HL-60 (cell line): Measurements from ENCODE around the gene CLDN14.

Source experiments
- DNase-seq, 2 experiments: peaks; one replicate each; pipeline ENCODE4 v3.0.0-alpha.2; 2010 to 2020; ENCODE audit warnings: low read depth in 1 of 2, low spot score in 1 of 2
- H3K27ac ChIP-seq: fragments of 250-450 bp; sonication (Bioruptor Pico); replicated peaks from 2 replicates; pipeline ENCODE4 v1.5.1; 2020; ENCODE audit warnings: mild to moderate bottlenecking, moderate library complexity
- H3K27me3 ChIP-seq: fragments of 250-450 bp; sonication (Bioruptor Pico); 2 replicates; pipeline ENCODE4 v1.5.1; 2021; ENCODE audit warnings: mild to moderate bottlenecking, moderate library complexity; ENCODE audit not compliant: insufficient read depth, poor library complexity, severe bottlenecking
- H3K4me3 ChIP-seq: replicated peaks from 2 replicates; pipeline ENCODE4 v1.5.1; 2011; ENCODE audit warnings: mild to moderate bottlenecking, control low read depth, low read length; ENCODE audit not compliant: insufficient read depth
- GABPA ChIP-seq: IDR thresholded peaks from 2 replicates; pipeline ENCODE4 v1.6.1; 2012; ENCODE audit warnings: low read depth
- POLR2AphosphoS5 ChIP-seq: IDR thresholded peaks from 2 replicates; pipeline ENCODE4 v1.6.1; 2012; ENCODE audit warnings: low read depth
- SPI1 ChIP-seq: IDR thresholded peaks from 2 replicates; pipeline ENCODE4 v1.6.1; 2012; ENCODE audit warnings: low read depth, mild to moderate bottlenecking, borderline replicate concordance
- TF ChIP-seq, protein P1 (sequence below): IDR thresholded peaks from one replicate; pipeline ENCODE4 v1.5.1; 2011; ENCODE audit warnings: low read length, control low read depth, inconsistent platforms; ENCODE audit not compliant: insufficient read depth
- TF ChIP-seq, protein P2 (sequence below): IDR thresholded peaks from 2 replicates; pipeline ENCODE4 v1.6.1; 2012; ENCODE audit warnings: low read depth; ENCODE audit not compliant: insufficient replicate concordance

The CLDN14 gene

DNA sequence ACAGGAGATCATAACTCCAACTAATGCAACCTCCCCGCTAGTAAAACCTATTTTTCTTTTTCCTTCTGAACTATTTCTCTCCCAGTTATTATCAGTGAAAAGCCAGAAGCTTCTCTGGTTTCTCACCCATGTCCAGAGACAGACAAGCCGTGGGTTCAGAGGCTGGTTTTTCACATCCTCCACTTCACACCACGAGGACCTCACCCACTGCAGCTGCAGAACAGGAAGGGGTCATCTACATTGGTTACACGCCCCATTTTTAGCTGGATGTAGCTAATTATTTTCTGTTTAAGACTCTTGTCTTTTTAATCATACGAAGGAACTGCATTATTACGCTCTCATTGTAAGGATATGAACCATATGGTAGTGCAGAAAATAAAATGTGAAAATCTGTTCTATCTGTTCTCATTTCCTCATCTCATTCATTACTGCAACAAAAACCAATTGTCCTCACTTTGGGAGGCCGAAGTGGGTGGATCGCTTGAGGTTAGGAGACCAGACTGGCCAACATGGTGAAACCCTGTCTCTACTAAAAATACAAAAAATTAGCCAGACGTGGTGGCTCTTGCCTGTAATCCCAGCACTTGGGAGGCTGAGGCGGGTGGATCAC, 39.1 kb upstream of the CLDN14 start:
- Histone ChIP-seq H3K27ac (no peak overlapping the region), H3K4me3 (no peak overlapping the region), H3K27me3 (no peaks in the 10 kb centered on the region)
- TF ChIP-seq GABPA (no peak), SPI1 (no peak), POLR2AphosphoS5 (no peak)
- TF ChIP-seq, protein P1, sequence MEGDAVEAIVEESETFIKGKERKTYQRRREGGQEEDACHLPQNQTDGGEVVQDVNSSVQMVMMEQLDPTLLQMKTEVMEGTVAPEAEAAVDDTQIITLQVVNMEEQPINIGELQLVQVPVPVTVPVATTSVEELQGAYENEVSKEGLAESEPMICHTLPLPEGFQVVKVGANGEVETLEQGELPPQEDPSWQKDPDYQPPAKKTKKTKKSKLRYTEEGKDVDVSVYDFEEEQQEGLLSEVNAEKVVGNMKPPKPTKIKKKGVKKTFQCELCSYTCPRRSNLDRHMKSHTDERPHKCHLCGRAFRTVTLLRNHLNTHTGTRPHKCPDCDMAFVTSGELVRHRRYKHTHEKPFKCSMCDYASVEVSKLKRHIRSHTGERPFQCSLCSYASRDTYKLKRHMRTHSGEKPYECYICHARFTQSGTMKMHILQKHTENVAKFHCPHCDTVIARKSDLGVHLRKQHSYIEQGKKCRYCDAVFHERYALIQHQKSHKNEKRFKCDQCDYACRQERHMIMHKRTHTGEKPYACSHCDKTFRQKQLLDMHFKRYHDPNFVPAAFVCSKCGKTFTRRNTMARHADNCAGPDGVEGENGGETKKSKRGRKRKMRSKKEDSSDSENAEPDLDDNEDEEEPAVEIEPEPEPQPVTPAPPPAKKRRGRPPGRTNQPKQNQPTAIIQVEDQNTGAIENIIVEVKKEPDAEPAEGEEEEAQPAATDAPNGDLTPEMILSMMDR: no peak
- TF ChIP-seq, protein P2, sequence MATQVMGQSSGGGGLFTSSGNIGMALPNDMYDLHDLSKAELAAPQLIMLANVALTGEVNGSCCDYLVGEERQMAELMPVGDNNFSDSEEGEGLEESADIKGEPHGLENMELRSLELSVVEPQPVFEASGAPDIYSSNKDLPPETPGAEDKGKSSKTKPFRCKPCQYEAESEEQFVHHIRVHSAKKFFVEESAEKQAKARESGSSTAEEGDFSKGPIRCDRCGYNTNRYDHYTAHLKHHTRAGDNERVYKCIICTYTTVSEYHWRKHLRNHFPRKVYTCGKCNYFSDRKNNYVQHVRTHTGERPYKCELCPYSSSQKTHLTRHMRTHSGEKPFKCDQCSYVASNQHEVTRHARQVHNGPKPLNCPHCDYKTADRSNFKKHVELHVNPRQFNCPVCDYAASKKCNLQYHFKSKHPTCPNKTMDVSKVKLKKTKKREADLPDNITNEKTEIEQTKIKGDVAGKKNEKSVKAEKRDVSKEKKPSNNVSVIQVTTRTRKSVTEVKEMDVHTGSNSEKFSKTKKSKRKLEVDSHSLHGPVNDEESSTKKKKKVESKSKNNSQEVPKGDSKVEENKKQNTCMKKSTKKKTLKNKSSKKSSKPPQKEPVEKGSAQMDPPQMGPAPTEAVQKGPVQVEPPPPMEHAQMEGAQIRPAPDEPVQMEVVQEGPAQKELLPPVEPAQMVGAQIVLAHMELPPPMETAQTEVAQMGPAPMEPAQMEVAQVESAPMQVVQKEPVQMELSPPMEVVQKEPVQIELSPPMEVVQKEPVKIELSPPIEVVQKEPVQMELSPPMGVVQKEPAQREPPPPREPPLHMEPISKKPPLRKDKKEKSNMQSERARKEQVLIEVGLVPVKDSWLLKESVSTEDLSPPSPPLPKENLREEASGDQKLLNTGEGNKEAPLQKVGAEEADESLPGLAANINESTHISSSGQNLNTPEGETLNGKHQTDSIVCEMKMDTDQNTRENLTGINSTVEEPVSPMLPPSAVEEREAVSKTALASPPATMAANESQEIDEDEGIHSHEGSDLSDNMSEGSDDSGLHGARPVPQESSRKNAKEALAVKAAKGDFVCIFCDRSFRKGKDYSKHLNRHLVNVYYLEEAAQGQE: no peak
- no peak for DNase-seq

DNA sequence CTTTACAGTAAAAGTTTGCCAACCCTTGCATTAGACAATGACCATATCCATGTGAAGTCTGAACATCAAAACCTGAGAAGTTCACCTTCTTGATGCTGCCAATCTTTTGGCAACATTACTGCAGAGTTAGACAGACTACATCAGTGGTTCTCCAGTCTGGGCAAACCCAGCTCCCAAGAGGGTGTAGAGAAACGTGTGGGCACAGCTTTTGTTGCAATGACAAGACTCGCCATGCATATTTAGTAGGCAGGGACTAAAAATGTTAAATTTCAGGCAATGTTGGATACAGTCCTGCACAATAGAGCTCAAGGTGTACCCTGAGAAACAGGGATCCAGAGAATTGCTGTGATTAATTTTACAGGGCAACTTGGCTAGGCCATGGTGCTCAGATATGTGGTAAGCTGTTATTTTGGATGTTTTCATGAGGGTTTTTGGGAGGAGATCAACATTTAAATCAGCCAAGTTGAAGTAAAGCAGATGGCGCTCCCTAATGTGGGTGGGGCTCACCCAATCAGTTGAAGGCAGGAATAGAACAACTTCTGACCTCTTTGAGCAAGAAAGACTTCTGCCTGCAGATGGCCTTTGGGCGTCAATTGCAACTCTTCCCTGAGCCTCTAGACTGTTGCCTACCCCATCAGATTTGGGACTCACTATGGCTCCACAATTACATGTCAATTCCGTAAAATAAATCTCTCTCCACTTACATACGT, 37.6 kb upstream of the CLDN14 start:
- no peaks in the 10 kb centered on the region for H3K27me3 ChIP-seq
- H3K27ac ChIP-seq: no peak overlapping the region
- no peak for TF ChIP-seq SPI1
- DNase-seq: no peak
- no peak overlapping the region for H3K4me3 ChIP-seq

DNA sequence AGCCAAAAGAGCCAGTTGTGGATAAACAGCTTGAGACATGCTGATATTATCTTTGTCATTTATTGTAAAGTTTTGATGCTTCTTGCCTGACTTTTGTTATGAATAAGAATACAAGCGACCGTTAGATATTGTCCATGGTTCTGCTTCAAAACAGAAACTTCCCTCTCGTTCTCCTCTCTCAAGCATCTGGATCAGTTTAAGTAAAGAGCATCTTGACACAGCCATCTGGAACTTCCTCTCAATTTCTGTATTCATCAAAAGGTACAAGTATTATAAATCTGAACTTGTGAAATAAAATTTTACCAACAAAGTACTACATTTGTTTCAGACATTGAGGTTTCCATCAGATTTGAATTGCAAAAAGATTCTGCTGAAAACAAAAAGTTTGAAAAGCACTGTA, 36.4 kb upstream of the CLDN14 start:
- TF ChIP-seq GABPA (no peak), SPI1 (no peak), POLR2AphosphoS5 (no peak)
- TF ChIP-seq, protein P2: no peak
- TF ChIP-seq, protein P1: no peak
- Histone ChIP-seq H3K4me3 (no peak overlapping the region), H3K27ac (no peak overlapping the region), H3K27me3 (peaks cover 10% of the 10 kb centered on the region)
- DNase-seq: no peak

DNA sequence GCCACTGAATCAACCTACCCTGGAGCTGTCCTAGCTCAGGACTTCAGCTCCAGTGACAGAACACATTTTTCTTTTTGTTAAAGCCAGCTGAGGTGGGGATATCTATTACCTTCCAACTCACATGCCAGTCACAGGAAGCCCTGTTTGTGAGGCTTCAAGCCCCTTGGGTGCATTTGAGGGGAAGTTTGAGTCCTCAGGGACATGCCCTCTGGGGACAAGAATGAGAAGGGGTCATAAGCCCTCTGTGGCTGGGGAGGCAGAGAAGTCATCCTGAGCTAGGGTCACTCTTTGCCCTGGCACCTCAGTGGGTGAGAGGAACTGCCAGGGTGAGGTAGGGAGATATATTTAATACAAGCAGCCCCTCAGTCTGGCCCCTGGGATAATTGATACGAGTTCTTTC, 33.5 kb upstream of the CLDN14 start:
- Histone ChIP-seq H3K27me3 (peaks cover 10% of the 10 kb centered on the region), H3K27ac (no peak overlapping the region), H3K4me3 (no peak overlapping the region)
- DNase-seq: no peak
- TF ChIP-seq, protein P1: no peak
- TF ChIP-seq POLR2AphosphoS5 (no peak), SPI1 (no peak), GABPA (no peak)
- TF ChIP-seq, protein P2: no peak
